ENCODE data around the gene UNC80. TPM values are rescaled to one million over a fixed set of nuclear protein-coding genes. Genes with fewer than 3 reads are reported as not detected.

Gene UNC80
- total and polyA plus RNA-seq, 2 donors (not counting 3 experiments of a cell fraction or from before 2014, with no cell fraction given) = not detected

DNA sequence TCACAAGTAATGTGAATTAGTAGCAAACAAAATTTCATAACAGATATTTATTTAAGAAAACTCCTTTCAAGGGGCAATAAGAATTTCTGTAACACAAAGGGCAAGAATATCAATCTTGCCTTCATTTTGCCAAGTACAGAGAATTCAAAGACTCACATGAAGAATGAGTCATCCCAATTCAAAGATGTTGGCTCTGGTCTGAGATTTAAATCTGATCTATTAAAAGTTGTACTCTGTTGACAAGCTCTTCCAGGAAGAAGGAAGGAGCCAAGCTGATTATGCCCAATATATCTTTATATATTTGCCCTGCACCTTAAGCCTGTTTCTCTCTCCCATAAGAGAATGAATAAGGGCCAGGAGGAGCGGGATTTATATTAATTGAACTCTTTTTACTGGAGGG, 174.9 kb downstream of the UNC80 start:
- TF ChIP-seq JUN (IDR thresholded peaks at IDR 0.05; ENCODE audit: borderline replicate concordance, insufficient read depth, insufficient read length, low read depth) = peak; percentile 16
- TF ChIP-seq POLR2A (IDR thresholded peaks at IDR 0.05; ENCODE audit: low read depth, low read length) = no peak

DNA sequence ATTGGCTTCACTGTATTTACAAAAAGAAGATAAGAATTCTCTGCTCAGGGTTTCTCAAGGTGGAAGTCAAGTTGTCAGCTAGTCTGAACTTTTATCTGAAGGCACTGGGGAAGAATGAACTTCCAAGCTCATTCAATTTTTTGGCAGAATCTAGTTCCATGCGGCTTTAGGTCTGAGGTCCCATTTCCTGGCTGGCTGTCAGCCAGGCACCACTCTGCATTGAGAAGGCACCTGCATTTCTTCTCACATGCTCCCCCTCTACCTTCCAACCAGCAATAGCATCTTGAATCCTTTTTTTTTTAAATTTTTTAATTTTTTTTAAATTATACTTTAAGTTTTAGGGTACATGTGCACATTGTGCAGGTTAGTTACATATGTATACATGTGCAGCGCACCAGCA, 184.6 kb downstream of the UNC80 start:
- ChIA-PET CTCF (interaction anchor here (1.0 kb wide), 1 partner anchor 260 kb away, joined by 3 read pairs; no protein-coding TSS in a partner anchor), POLR2A (no interaction called here)
- dilution Hi-C loops (cut with MboI; ENCODE audit: extremely low pct_ligation_motif_present, low sequenced_read_pairs) = no loop called here
- Histone ChIP-seq H3K4me1 (ENCODE audit: control insufficient read depth, extremely low read depth, insufficient read depth, low read length) (no peaks in the 10 kb centered on the region), H3K27ac (ENCODE audit: insufficient read depth, low read depth, low read length) (no peak overlapping the region), H3K9me1 (replicated peaks; ENCODE audit: control insufficient read depth, extremely low read depth, insufficient read depth, low read length) (no peaks in the 10 kb centered on the region), H3K79me2 (ENCODE audit: control insufficient read depth, insufficient read depth, low read length) (no peaks in the 10 kb centered on the region), H3K9ac (replicated peaks; ENCODE audit: extremely low read depth, insufficient read depth, low read length) (no peak overlapping the region), H4K20me1 (replicated peaks; ENCODE audit: control insufficient read depth, extremely low read depth, insufficient read depth, low read length) (no peaks in the 10 kb centered on the region), H3K9me3 (replicated peaks; ENCODE audit: control insufficient read depth, insufficient read depth, low read length) (no peaks in the 10 kb centered on the region), H2AFZ (ENCODE audit: low read depth, low read length) (no peak overlapping the region), H3K4me2 (ENCODE audit: insufficient read depth, low read length) (no peak overlapping the region), H3K4me3 (replicated peaks in 1 of 3; ENCODE audit: insufficient read depth in 1 of 3, low read depth in 1 of 3, low read length in 3 of 3) (no peak overlapping the region), H3K36me3 (ENCODE audit: control insufficient read depth in 2 of 2, extremely low read depth in 1 of 2, insufficient read depth in 2 of 2, low read length in 2 of 2) (no peaks in the 10 kb centered on the region), H3K27me3 (ENCODE audit: control insufficient read depth in 2 of 2, insufficient read depth in 2 of 2, low read length in 2 of 2) (peaks cover 2 to 8% of the 10 kb centered on the region in 2 experiments)
- no peak for TF ChIP-seq POLR2AphosphoS5 (IDR thresholded peaks at IDR 0.05; ENCODE audit: insufficient read depth, low read depth, low read length)
- TF ChIP-seq, protein P1, sequence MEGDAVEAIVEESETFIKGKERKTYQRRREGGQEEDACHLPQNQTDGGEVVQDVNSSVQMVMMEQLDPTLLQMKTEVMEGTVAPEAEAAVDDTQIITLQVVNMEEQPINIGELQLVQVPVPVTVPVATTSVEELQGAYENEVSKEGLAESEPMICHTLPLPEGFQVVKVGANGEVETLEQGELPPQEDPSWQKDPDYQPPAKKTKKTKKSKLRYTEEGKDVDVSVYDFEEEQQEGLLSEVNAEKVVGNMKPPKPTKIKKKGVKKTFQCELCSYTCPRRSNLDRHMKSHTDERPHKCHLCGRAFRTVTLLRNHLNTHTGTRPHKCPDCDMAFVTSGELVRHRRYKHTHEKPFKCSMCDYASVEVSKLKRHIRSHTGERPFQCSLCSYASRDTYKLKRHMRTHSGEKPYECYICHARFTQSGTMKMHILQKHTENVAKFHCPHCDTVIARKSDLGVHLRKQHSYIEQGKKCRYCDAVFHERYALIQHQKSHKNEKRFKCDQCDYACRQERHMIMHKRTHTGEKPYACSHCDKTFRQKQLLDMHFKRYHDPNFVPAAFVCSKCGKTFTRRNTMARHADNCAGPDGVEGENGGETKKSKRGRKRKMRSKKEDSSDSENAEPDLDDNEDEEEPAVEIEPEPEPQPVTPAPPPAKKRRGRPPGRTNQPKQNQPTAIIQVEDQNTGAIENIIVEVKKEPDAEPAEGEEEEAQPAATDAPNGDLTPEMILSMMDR (IDR thresholded peaks at IDR 0.05; ENCODE audit: extremely low read depth in 1 of 2, insufficient read depth in 1 of 2, low read depth in 1 of 2, low read length in 2 of 2) = no peak
- TF ChIP-seq EZH2 (IDR thresholded peaks at IDR 0.05; ENCODE audit: borderline replicate concordance, low read depth, low read length, severe bottlenecking) = no peak
- TF ChIP-seq POLR2A (IDR thresholded peaks at IDR 0.05; ENCODE audit: low read depth, low read length) = no peak
- no peak for TF ChIP-seq JUN (IDR thresholded peaks at IDR 0.05; ENCODE audit: borderline replicate concordance, insufficient read depth, insufficient read length, low read depth)
- no peak for TF ChIP-seq MYC (IDR thresholded peaks at IDR 0.05; ENCODE audit: low read depth, low read length)
- no peak for FAIRE-seq
- intact Hi-C loops (cut with micrococcal nuclease) = no loop called here
- DNase-seq (ENCODE audit: low read depth, low spot score) = no peak
- no TSS peak for BruUV-seq (replicated peaks)

More for the DNA sequence above, 174.9 kb downstream of the UNC80 start:
- DNase-seq (ENCODE audit: low read depth, low spot score) = no peak
- no peaks in the 10 kb centered on the region for H4K20me1 ChIP-seq (replicated peaks; ENCODE audit: control insufficient read depth, extremely low read depth, insufficient read depth, low read length)
- H3K27ac ChIP-seq (ENCODE audit: insufficient read depth, low read depth, low read length) = no peak overlapping the region
- H3K4me1 ChIP-seq (ENCODE audit: control insufficient read depth, extremely low read depth, insufficient read depth, low read length) = peaks cover 3% of the 10 kb centered on the region
- BruUV-seq (replicated peaks) = no TSS peak
- ChIA-PET POLR2A (no interaction called here), CTCF (interaction anchor here (0.8 to 2.3 kb wide), 3 partner anchors 8 to 15 kb away, joined by 3 to 8 read pairs (median 3); no protein-coding TSS in a partner anchor)
- FAIRE-seq = no peak
- H3K9me3 ChIP-seq (replicated peaks; ENCODE audit: control insufficient read depth, insufficient read depth, low read length) = no peaks in the 10 kb centered on the region
- no peak overlapping the region for H2AFZ ChIP-seq (ENCODE audit: low read depth, low read length)
- no peak overlapping the region for H3K4me3 ChIP-seq (replicated peaks in 1 of 3; ENCODE audit: insufficient read depth in 1 of 3, low read depth in 1 of 3, low read length in 3 of 3)
- H3K4me2 ChIP-seq (ENCODE audit: insufficient read depth, low read length) = no peak overlapping the region
- dilution Hi-C loops (cut with MboI; ENCODE audit: extremely low pct_ligation_motif_present, low sequenced_read_pairs) (no loop called here), intact Hi-C loops (cut with micrococcal nuclease) (no loop called here)
- H3K9ac ChIP-seq (replicated peaks; ENCODE audit: extremely low read depth, insufficient read depth, low read length) = no peak overlapping the region
- H3K9me1 ChIP-seq (replicated peaks; ENCODE audit: control insufficient read depth, extremely low read depth, insufficient read depth, low read length) = no peaks in the 10 kb centered on the region
- H3K36me3 ChIP-seq (ENCODE audit: control insufficient read depth in 2 of 2, extremely low read depth in 1 of 2, insufficient read depth in 2 of 2, low read length in 2 of 2) = no peaks in the 10 kb centered on the region
- H3K79me2 ChIP-seq (ENCODE audit: control insufficient read depth, insufficient read depth, low read length) = no peaks in the 10 kb centered on the region
- H3K27me3 ChIP-seq (ENCODE audit: control insufficient read depth in 2 of 2, insufficient read depth in 2 of 2, low read length in 2 of 2) = no peaks in the 10 kb centered on the region

All from endothelial cell of umbilical vein (primary cell).